HG02759 (cell line): Measurements from ENCODE around the gene GRHL3.

ENCODE experiments used
- ATAC-seq: cut with Tn5 transposase; IDR thresholded peaks from one replicate; pipeline ENCODE4 v1.9.1; 2021; ENCODE audit warnings: mild to moderate bottlenecking, moderate library complexity; ENCODE audit not compliant: unreplicated experiment

The GRHL3 gene

GRCh38 chr1:24340770-24341169, 21.6 kb downstream of the GRHL3 start:
- no peak for ATAC-seq

GRCh38 chr1:24341260-24341659, 22.1 kb downstream of the GRHL3 start:
- no peak for ATAC-seq

- no peak for ATAC-seq
These were observed 24.4 kb downstream of the GRHL3 start for GRCh38 chr1:24343412-24344089.

- ATAC-seq: no peak
These were observed 25.1 kb downstream of the GRHL3 start for GRCh38 chr1:24344090-24344742.

GRCh38 chr1:24345334-24345733, 26.2 kb downstream of the GRHL3 start:
- ATAC-seq: no peak

GRCh38 chr1:24347159-24347934, 28.2 kb downstream of the GRHL3 start:
- no peak for ATAC-seq

- ATAC-seq: no peak
These were observed 29.0 kb downstream of the GRHL3 start for GRCh38 chr1:24348196-24348595.

- no peak for ATAC-seq
These were observed 30.7 kb downstream of the GRHL3 start for GRCh38 chr1:24349891-24350290.

GRCh38 chr1:24351247-24351646, 32.1 kb downstream of the GRHL3 start:
- ATAC-seq: no peak

GRCh38 chr1:24351918-24352627, 32.9 kb downstream of the GRHL3 start:
- ATAC-seq: no peak

- no peak for ATAC-seq
These were observed 34.2 kb downstream of the GRHL3 start for GRCh38 chr1:24353292-24353891.

GRCh38 chr1:24355466-24355865, 36.3 kb downstream of the GRHL3 start:
- no peak for ATAC-seq

- ATAC-seq: no peak
These were observed 37.9 kb downstream of the GRHL3 start for GRCh38 chr1:24357038-24357437.

- no peak for ATAC-seq
These were observed 41.5 kb downstream of the GRHL3 start for GRCh38 chr1:24360681-24361080.

- no peak for ATAC-seq
These were observed 42.7 kb downstream of the GRHL3 start for GRCh38 chr1:24361811-24362210.

GRCh38 chr1:24362396-24362795, 43.2 kb downstream of the GRHL3 start:
- no peak for ATAC-seq

GRCh38 chr1:24362982-24363614, 43.9 kb downstream of the GRHL3 start:
- ATAC-seq: no peak

GRCh38 chr1:24363994-24364393, 44.8 kb downstream of the GRHL3 start:
- ATAC-seq: no peak

GRCh38 chr1:24364605-24364974, 45.4 kb downstream of the GRHL3 start:
- no peak for ATAC-seq

- ATAC-seq: peak; percentile 52
These were observed 46.0 kb downstream of the GRHL3 start for GRCh38 chr1:24364975-24365678.
